HG03095 (cell line): Measurements from ENCODE around the gene HSF2.

Source experiments
- ATAC-seq: cut with Tn5 transposase; IDR thresholded peaks from one replicate; pipeline ENCODE4 v1.9.1; 2021; ENCODE audit warnings: moderate library complexity; ENCODE audit not compliant: unreplicated experiment

The HSF2 gene

GRCh38 chr6:122399348-122400120 lies at the start of gene HSF2:
TSS of gene HSF2 (plus strand) at chr6:122399652. CDS start at chr6:122399738, 86 bp downstream.
- peak; percentile 98 for ATAC-seq

GRCh38 chr6:122352981-122353664 lies 46.3 kb upstream of the HSF2 start:
- no peak for ATAC-seq

- ATAC-seq = no peak
Measured at GRCh38 chr6:122360809-122361208, 38.6 kb upstream of the HSF2 start.

- ATAC-seq = no peak
Measured at GRCh38 chr6:122361314-122361979, 38.0 kb upstream of the HSF2 start.

GRCh38 chr6:122363769-122364483 lies 35.5 kb upstream of the HSF2 start:
- no peak for ATAC-seq

GRCh38 chr6:122365775-122366403 lies 33.6 kb upstream of the HSF2 start:
- no peak for ATAC-seq

GRCh38 chr6:122367171-122367570 lies 32.3 kb upstream of the HSF2 start:
- no peak for ATAC-seq

GRCh38 chr6:122369536-122369935 lies 29.9 kb upstream of the HSF2 start:
- ATAC-seq = no peak

- ATAC-seq = no peak
Measured at GRCh38 chr6:122372647-122373046, 26.8 kb upstream of the HSF2 start.

GRCh38 chr6:122374307-122374706 lies 25.1 kb upstream of the HSF2 start:
- no peak for ATAC-seq

- no peak for ATAC-seq
Measured at GRCh38 chr6:122376246-122376645, 23.2 kb upstream of the HSF2 start.

- ATAC-seq = peak; percentile 100
Measured at GRCh38 chr6:122381494-122382265, 17.8 kb upstream of the HSF2 start.

- ATAC-seq = no peak
Measured at GRCh38 chr6:122385857-122386612, 13.4 kb upstream of the HSF2 start.

GRCh38 chr6:122388945-122389344 lies 10.5 kb upstream of the HSF2 start:
- no peak for ATAC-seq

- no peak for ATAC-seq
Measured at GRCh38 chr6:122389704-122390372, 9.6 kb upstream of the HSF2 start.

GRCh38 chr6:122392564-122393350 lies 6.7 kb upstream of the HSF2 start:
- no peak for ATAC-seq

GRCh38 chr6:122393351-122393896 lies 6.0 kb upstream of the HSF2 start:
- ATAC-seq = no peak

GRCh38 chr6:122394016-122394415 lies 5.4 kb upstream of the HSF2 start:
- ATAC-seq = no peak
